GM15510 (cell line): ENCODE results near the gene SLC50A1.

Experiments
- POLR2A ChIP-seq: IDR thresholded peaks from 3 replicates; pipeline ENCODE4 v1.6.1; 2011; ENCODE audit warnings: borderline replicate concordance; ENCODE audit not compliant: insufficient read length; ENCODE audit errors: extremely low read depth

SLC50A1 gene

DNA sequence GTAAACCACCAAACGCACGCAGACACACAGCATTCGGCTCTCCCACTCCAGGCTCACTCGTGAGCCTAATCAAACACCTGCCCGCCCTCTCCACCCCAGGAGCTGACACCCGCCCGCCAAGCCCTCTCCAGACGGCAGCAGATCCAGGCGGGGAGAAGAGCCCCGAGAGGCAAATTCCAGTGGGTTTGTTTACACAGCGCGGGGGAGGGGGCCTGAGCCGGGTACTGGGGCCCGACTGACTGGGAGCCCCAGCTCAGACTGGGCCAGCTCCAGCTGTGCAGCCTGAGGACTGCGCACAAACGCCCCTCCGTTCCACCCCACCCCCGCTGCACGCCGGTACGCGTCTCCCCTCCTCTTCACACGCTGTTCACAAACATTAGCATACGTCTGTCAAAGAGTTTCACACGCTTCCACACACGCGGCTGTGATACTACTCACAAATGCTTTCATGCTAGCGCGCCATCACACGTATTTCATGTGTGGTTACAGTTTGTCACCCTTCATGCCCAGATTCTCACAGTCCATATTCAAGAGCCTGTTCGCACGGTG lies 9.0 kb upstream of the SLC50A1 start:
- no peak for TF ChIP-seq POLR2A

GRCh38 chr1:155127105-155127966 lies 8.3 kb upstream of the SLC50A1 start, which contains the start of gene EFNA1:
TSS of gene EFNA1 (plus strand) at chr1:155127876. CDS start at chr1:155127978, 102 bp downstream.
- TF ChIP-seq POLR2A: no peak

DNA sequence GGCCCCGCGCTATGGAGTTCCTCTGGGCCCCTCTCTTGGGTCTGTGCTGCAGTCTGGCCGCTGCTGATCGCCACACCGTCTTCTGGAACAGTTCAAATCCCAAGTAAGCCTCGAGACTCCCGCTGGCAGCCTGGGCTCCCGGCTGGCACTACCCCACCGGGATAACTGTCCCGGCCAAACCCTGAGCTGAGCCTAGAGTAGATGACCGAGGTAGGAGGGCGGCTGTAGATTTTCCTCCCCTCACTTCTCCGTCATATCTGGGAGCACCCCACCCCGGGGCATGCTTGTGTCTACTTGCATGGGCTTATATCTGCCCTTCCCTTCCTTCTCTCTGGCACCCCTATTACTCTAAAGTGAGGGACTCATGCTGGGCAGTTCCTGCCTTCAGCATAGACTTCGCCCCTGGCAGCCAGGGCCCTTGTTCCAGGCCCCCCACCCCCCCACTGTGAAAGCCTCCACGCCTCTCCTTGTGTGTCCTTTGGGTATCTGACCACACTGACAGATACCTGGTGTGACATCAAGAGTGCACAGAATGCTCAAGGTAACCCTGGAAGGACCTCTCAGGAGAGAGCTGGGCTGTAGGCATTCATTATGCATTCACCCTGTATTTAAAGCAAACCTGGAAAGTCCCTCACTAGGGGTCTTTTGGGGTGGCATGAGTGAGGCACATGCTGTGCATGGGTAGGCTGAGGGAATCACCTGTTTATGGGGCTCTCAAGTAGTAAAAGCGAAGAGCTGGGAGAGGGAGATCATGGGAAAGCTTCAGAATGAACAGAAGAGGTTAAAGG lies 7.5 kb upstream of the SLC50A1 start:
- TF ChIP-seq POLR2A: no peak

DNA sequence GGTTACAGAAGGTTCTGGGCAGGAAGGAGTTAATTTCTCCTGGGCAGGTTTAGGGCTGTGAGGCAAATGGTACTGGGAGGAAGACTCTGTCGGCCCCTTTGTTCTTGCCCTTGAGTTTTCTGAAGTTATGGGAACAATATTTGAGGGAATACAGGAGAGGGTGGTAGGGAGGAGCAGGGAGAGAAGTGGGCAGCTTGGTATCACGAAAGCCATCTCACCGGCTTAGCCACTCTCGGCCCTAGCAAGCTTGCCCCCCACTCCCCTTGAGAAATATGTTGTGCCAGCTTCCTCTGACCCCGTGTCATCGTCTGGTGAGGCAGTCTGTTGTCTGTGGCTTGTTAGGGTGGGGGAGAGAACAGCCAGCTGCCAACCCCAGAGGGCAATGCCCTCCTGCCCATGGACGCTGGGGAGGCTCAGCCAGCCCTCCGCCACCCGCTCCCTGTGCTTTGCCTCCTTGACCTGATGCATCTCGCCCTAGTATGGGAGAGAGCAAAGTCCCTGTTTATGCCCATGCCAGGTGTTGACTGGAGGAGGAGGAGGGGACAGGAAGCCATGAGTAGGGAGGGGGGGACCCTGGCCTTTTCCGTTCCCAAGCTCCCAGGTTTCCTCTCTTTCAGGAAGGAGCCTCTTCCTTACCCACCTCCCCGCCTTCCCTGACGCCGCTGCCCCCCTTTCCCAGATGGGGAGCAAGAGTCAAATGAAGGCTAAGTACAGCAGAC lies 6.7 kb upstream of the SLC50A1 start:
- no peak for TF ChIP-seq POLR2A

- no peak for TF ChIP-seq POLR2A
These were observed 5.2 kb upstream of the SLC50A1 start for GRCh38 chr1:155130272-155131006.

- no peak for TF ChIP-seq POLR2A
These were observed 4.4 kb upstream of the SLC50A1 start for GRCh38 chr1:155131285-155131684.

DNA sequence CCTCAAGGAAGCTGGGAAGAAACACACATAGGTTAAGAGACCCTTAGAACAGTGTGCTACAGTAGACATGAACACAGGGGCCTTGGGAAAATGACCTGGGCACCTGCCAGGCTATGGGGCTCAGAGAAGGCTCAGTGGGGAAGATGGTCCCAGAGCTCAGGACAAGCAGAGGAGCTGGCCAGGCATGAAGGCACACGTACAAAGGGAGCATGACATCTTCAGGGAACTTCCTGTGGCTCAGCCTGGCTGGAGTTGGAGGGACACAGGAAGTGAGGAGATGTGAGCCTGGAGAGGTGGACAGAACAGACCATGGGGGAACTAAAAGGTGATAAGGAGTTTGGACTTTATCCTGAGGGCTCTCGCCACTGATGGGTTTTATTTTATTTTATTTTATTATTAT lies 3.8 kb upstream of the SLC50A1 start:
- no peak for TF ChIP-seq POLR2A

- no peak for TF ChIP-seq POLR2A
These were observed 1.8 kb upstream of the SLC50A1 start for GRCh38 chr1:155133799-155134281.

- TF ChIP-seq POLR2A: no peak
These were observed 1.3 kb upstream of the SLC50A1 start for GRCh38 chr1:155134322-155134721.

GRCh38 chr1:155134880-155135414 lies 705 bp upstream of the SLC50A1 start:
- no peak for TF ChIP-seq POLR2A

DNA sequence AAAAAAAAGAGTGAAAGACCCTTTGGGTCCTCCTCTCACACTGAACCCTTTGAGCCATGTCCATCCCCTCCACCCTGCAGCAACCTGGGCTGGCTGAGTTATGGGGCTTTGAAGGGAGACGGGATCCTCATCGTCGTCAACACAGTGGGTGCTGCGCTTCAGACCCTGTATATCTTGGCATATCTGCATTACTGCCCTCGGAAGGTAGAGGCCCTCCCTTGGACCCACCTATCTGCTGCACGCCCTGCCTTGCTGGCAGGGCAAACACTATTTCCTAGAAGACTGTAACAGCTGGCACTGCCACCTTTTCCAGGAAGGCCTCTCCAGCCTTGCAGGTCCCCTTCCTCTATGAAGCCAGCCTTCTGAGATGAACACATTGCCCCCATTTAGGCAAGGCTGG lies 1.1 kb downstream of the SLC50A1 start:
- TF ChIP-seq POLR2A: no peak

DNA sequence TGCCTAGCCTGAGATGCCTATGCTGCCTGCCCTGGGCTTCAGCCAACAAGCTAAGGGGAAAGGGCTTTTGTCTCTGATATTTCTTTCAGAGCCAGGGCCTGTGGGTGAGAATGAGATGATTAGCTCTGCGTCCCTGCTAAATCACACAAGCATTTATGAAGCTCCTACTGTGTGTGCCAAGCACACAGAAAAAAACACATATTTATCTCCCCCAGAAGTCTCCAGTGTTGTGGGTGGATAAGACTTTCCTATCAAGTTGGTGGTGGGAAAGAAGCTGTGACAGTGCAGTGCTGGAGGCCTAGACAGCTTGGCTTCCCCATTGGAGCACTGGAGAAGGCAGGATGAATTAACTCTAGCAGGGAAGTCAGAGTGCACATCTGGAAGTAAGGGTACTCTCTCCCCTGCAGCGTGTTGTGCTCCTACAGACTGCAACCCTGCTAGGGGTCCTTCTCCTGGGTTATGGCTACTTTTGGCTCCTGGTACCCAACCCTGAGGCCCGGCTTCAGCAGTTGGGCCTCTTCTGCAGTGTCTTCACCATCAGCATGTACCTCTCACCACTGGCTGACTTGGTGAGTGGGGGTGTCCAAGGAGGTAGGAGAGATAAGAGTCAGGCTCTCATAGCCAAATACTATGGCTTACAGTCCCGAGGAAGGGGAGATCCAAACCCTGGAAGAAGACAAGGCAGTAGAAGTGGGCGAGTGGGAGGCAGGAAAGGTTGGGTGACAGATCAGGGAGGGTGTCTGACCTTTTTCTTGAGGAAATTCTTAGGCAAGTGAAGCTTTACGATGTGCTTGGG lies 1.7 kb downstream of the SLC50A1 start:
- TF ChIP-seq POLR2A: no peak
